ENCODE data around the gene PPP1CA.

PPP1CA gene

GRCh38 chr11:67401495-67402191 is at the start of gene PPP1CA:
TSS of gene PPP1CA (minus strand) at chr11:67401858. CDS start at chr11:67401782, 76 bp downstream.
- DNase-seq (ENCODE audit: low read depth) = no peak

GRCh38 chr11:67450796-67451657 is 49.4 kb upstream of the PPP1CA start:
- no peak for TF ChIP-seq CTCF (conservative IDR thresholded peaks at IDR 0.05; ENCODE audit: low read depth, low read length)
- DNase-seq (ENCODE audit: low read depth) = no peak
- no peak overlapping the region for H3K4me3 ChIP-seq (ENCODE audit: low read length)

More at GRCh38 chr11:67401495-67402191, at the start of gene PPP1CA:
- peak within 1 kb of the TSS; percentile 85 for H3K4me3 ChIP-seq (ENCODE audit: low read length)
- TF ChIP-seq CTCF (conservative IDR thresholded peaks at IDR 0.05; ENCODE audit: low read depth, low read length) = no peak

- DNase-seq (ENCODE audit: low read depth) = no peak
- no peak overlapping the region for H3K4me3 ChIP-seq (ENCODE audit: low read length)
- TF ChIP-seq CTCF (conservative IDR thresholded peaks at IDR 0.05; ENCODE audit: low read depth, low read length) = no peak
Observed at GRCh38 chr11:67449116-67449844, 47.6 kb upstream of the PPP1CA start.

GRCh38 chr11:67448220-67448609 is 46.6 kb upstream of the PPP1CA start:
- TF ChIP-seq CTCF (conservative IDR thresholded peaks at IDR 0.05; ENCODE audit: low read depth, low read length) = no peak
- H3K4me3 ChIP-seq (ENCODE audit: low read length) = no peak overlapping the region
- DNase-seq (ENCODE audit: low read depth) = no peak

GRCh38 chr11:67445515-67445914 is 43.9 kb upstream of the PPP1CA start:
- TF ChIP-seq CTCF (conservative IDR thresholded peaks at IDR 0.05; ENCODE audit: low read depth, low read length) = no peak
- no peak for DNase-seq (ENCODE audit: low read depth)
- no peak overlapping the region for H3K4me3 ChIP-seq (ENCODE audit: low read length)

- peak overlapping the region; percentile 78 for H3K4me3 ChIP-seq (ENCODE audit: low read length)
- TF ChIP-seq CTCF (conservative IDR thresholded peaks at IDR 0.05; ENCODE audit: low read depth, low read length) = no peak
- DNase-seq (ENCODE audit: low read depth) = no peak
Observed at GRCh38 chr11:67442504-67443404, 41.1 kb upstream of the PPP1CA start.
